Activated effector memory CD4-positive, alpha-beta T cell treated with Interleukin-2 at 50 U/mL for 16 hours (primary cell): Measurements from ENCODE around the gene CLCN5.

ENCODE experiments used
- DNase-seq: peaks from one replicate; pipeline ENCODE4 v3.0.0-alpha.2; 2020

Gene CLCN5

GRCh38 chrX:49934729-49935128, 12.3 kb downstream of the CLCN5 start:
- no peak for DNase-seq

- no peak for DNase-seq
These were observed 25.4 kb downstream of the CLCN5 start for GRCh38 chrX:49947781-49948180.

GRCh38 chrX:49949961-49950360, 27.6 kb downstream of the CLCN5 start:
- no peak for DNase-seq

GRCh38 chrX:49951524-49952193, 29.3 kb downstream of the CLCN5 start:
- no peak for DNase-seq

- no peak for DNase-seq
These were observed 33.9 kb downstream of the CLCN5 start for GRCh38 chrX:49956313-49956712.

GRCh38 chrX:49958727-49959485, 36.5 kb downstream of the CLCN5 start:
- no peak for DNase-seq

- no peak for DNase-seq
These were observed 37.2 kb downstream of the CLCN5 start for GRCh38 chrX:49959602-49960001.

- no peak for DNase-seq
These were observed 37.7 kb downstream of the CLCN5 start for GRCh38 chrX:49960061-49960460.

GRCh38 chrX:49970674-49971073, 48.3 kb downstream of the CLCN5 start:
- DNase-seq: no peak

- DNase-seq: no peak
These were observed 50.0 kb downstream of the CLCN5 start for GRCh38 chrX:49972328-49972860.

GRCh38 chrX:49976682-49977197, 54.3 kb downstream of the CLCN5 start:
- DNase-seq: no peak

- no peak for DNase-seq
These were observed 55.1 kb downstream of the CLCN5 start for GRCh38 chrX:49977319-49978090.

- DNase-seq: no peak
These were observed 55.8 kb downstream of the CLCN5 start for GRCh38 chrX:49978176-49978575.

GRCh38 chrX:49986058-49986457, 63.7 kb downstream of the CLCN5 start:
- DNase-seq: no peak

- no peak for DNase-seq
These were observed 65.3 kb downstream of the CLCN5 start for GRCh38 chrX:49987651-49988050.

- no peak for DNase-seq
These were observed 65.7 kb downstream of the CLCN5 start for GRCh38 chrX:49988143-49988542.

- no peak for DNase-seq
These were observed 69.4 kb downstream of the CLCN5 start for GRCh38 chrX:49991758-49992157.

- DNase-seq: no peak
These were observed 70.5 kb downstream of the CLCN5 start for GRCh38 chrX:49992853-49993252.

- no peak for DNase-seq
These were observed 71.3 kb downstream of the CLCN5 start for GRCh38 chrX:49993661-49994060.

- no peak for DNase-seq
These were observed 72.8 kb downstream of the CLCN5 start for GRCh38 chrX:49995107-49995731.

- no peak for DNase-seq
These were observed 73.5 kb downstream of the CLCN5 start for GRCh38 chrX:49995795-49996455.

GRCh38 chrX:49996474-49996873, 74.1 kb downstream of the CLCN5 start:
- DNase-seq: no peak
